Peyer's patch (tissue), 4 donors: Measurements from ENCODE around the gene PRKCZ.
"Not testable (repeated sequence)": the region's sequence is repeated elsewhere in the genome, so short reads cannot be mapped to it uniquely, and the experiment has no call there.

ENCODE experiments used
- POLR2A ChIP-seq, 2 donors: fragments of 450-650 bp; IDR thresholded peaks; one replicate each; pipeline ENCODE4 v1.5.1; 2017; ENCODE audit warnings: antibody characterized with exemption in 2 of 2, mild to moderate bottlenecking in 2 of 2, moderate library complexity in 2 of 2
- TF ChIP-seq, protein P1 (sequence below), 6 experiments: fragments of 450-650 bp in 4 of 6; fragments of 200-600 bp in 2 of 6; sonication (generic) in 1 of 6; IDR thresholded peaks; one replicate each; pipeline ENCODE4 v1.5.1; 2017 to 2019; ENCODE audit warnings: antibody characterized with exemption in 6 of 6, mild to moderate bottlenecking in 3 of 6, moderate library complexity in 1 of 6

- TF ChIP-seq, protein P1, sequence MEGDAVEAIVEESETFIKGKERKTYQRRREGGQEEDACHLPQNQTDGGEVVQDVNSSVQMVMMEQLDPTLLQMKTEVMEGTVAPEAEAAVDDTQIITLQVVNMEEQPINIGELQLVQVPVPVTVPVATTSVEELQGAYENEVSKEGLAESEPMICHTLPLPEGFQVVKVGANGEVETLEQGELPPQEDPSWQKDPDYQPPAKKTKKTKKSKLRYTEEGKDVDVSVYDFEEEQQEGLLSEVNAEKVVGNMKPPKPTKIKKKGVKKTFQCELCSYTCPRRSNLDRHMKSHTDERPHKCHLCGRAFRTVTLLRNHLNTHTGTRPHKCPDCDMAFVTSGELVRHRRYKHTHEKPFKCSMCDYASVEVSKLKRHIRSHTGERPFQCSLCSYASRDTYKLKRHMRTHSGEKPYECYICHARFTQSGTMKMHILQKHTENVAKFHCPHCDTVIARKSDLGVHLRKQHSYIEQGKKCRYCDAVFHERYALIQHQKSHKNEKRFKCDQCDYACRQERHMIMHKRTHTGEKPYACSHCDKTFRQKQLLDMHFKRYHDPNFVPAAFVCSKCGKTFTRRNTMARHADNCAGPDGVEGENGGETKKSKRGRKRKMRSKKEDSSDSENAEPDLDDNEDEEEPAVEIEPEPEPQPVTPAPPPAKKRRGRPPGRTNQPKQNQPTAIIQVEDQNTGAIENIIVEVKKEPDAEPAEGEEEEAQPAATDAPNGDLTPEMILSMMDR (IDR thresholded peaks at IDR 0.05), result not testable (repeated sequence)
- TF ChIP-seq POLR2A (IDR thresholded peaks at IDR 0.05), result not testable (repeated sequence)
Observed at GRCh38 chr1:2147869-2148268, 97.7 kb downstream of the PRKCZ start.
